ENCODE measurements around the gene ACSM2A.
"Not testable (repeated sequence)": the region's sequence is repeated elsewhere in the genome, so short reads cannot be mapped to it uniquely, and the experiment has no call there.

Gene ACSM2A

GRCh38 chr16:20451364-20451763 lies at the start of gene ACSM2A:
Gene ACSM2A (plus strand): TSS chr16:20451521. CDS start chr16:20460115, 8,594 bp downstream.
- not testable (repeated sequence) for DNase-seq

GRCh38 chr16:20402651-20403050 lies 48.7 kb upstream of the ACSM2A start:
- DNase-seq: no peak

GRCh38 chr16:20404637-20405036 lies 46.7 kb upstream of the ACSM2A start, which contains the start of gene PDILT:
Gene PDILT (minus strand): TSS chr16:20404737. CDS start chr16:20399300, 5,437 bp downstream.
- no peak for DNase-seq

GRCh38 chr16:20409398-20410120 lies 41.8 kb upstream of the ACSM2A start, which contains the start of gene ACSM5:
Gene ACSM5 (plus strand): TSS chr16:20409534. CDS start chr16:20411485, 1,951 bp downstream.
- no peak for DNase-seq

- DNase-seq: no peak
These were observed 41.1 kb upstream of the ACSM2A start for GRCh38 chr16:20410121-20410723.

- DNase-seq: no peak
These were observed 40.3 kb upstream of the ACSM2A start for GRCh38 chr16:20411055-20411454.

GRCh38 chr16:20415541-20415940 lies 35.8 kb upstream of the ACSM2A start:
- no peak for DNase-seq

GRCh38 chr16:20419093-20419492 lies 32.2 kb upstream of the ACSM2A start:
- DNase-seq: not testable (repeated sequence)

- DNase-seq: not testable (repeated sequence)
These were observed 29.6 kb upstream of the ACSM2A start for GRCh38 chr16:20421748-20422147.

- DNase-seq: not testable (repeated sequence)
These were observed 27.6 kb upstream of the ACSM2A start for GRCh38 chr16:20423772-20424128.

- no peak for DNase-seq
These were observed 27.0 kb upstream of the ACSM2A start for GRCh38 chr16:20424129-20424866.

GRCh38 chr16:20427401-20427797 lies 23.9 kb upstream of the ACSM2A start:
- not testable (repeated sequence) for DNase-seq

GRCh38 chr16:20429499-20429898 lies 21.8 kb upstream of the ACSM2A start:
- DNase-seq: not testable (repeated sequence)

- DNase-seq: not testable (repeated sequence)
These were observed 20.8 kb upstream of the ACSM2A start for GRCh38 chr16:20430480-20430879.

GRCh38 chr16:20430948-20431347 lies 20.4 kb upstream of the ACSM2A start:
- DNase-seq: no peak

- not testable (repeated sequence) for DNase-seq
These were observed 12.4 kb upstream of the ACSM2A start for GRCh38 chr16:20438950-20439349.

- not testable (repeated sequence) for DNase-seq
These were observed 11.5 kb upstream of the ACSM2A start for GRCh38 chr16:20439820-20440231.

- not testable (repeated sequence) for DNase-seq
These were observed 10.6 kb upstream of the ACSM2A start for GRCh38 chr16:20440731-20441130.

GRCh38 chr16:20441191-20441590 lies 10.1 kb upstream of the ACSM2A start:
- no peak for DNase-seq

- DNase-seq: not testable (repeated sequence)
These were observed 9.5 kb upstream of the ACSM2A start for GRCh38 chr16:20441859-20442258.

GRCh38 chr16:20446652-20447393 lies 4.5 kb upstream of the ACSM2A start:
- DNase-seq: not testable (repeated sequence)

GRCh38 chr16:20453633-20454032 lies 2.3 kb downstream of the ACSM2A start:
- not testable (repeated sequence) for DNase-seq

- DNase-seq: not testable (repeated sequence)
These were observed 7.9 kb downstream of the ACSM2A start for GRCh38 chr16:20459227-20459626.
